Sigmoid colon (tissue), 7 donors: ENCODE results near the gene SLC26A9. TPM values are rescaled to one million over a fixed set of nuclear protein-coding genes. Genes with fewer than 3 reads are reported as not detected.

ENCODE experiments used
- DNase-seq: peaks from one replicate; pipeline ENCODE4 v3.0.0-alpha.2; 2019
- H3K27ac ChIP-seq, 4 donors: fragments of 200-600 bp; sonication (generic); one replicate each; pipeline ENCODE4 v1.5.1; 2016 to 2019; ENCODE audit warnings: mild to moderate bottlenecking in 1 of 4
- H3K27me3 ChIP-seq, 3 donors: fragments of 200-600 bp; sonication (generic); one replicate each; pipeline ENCODE4 v1.5.1; 2019; ENCODE audit warnings: mild to moderate bottlenecking in 1 of 3
- H3K36me3 ChIP-seq, 4 donors: fragments of 200-600 bp; sonication (generic); one replicate each; pipeline ENCODE4 v1.5.1; 2016 to 2019
- H3K4me1 ChIP-seq, 4 donors: fragments of 200-600 bp; sonication (generic); one replicate each; pipeline ENCODE4 v1.5.1; 2017 to 2019
- H3K4me3 ChIP-seq, 4 donors: fragments of 200-600 bp; sonication (generic); one replicate each; pipeline ENCODE4 v1.5.1; 2017 to 2019; ENCODE audit warnings: mild to moderate bottlenecking in 2 of 4, moderate library complexity in 1 of 4
- H3K9me3 ChIP-seq, 4 donors: fragments of 200-600 bp in 3 of 4; sonication (generic) in 3 of 4; one replicate each; pipeline versions ENCODE4 v1.5.1 to v1.6.1; 2013 to 2019
- EP300 ChIP-seq, 4 donors: sonication (generic); formaldehyde crosslinking; IDR thresholded peaks; one replicate each; pipeline ENCODE4 v1.6.1; 2017; ENCODE audit warnings: antibody characterized with exemption in 4 of 4
- POLR2A ChIP-seq, 2 donors: fragments of 450-650 bp; IDR thresholded peaks; one replicate each; pipeline ENCODE4 v1.6.1; 2016; ENCODE audit warnings: antibody characterized with exemption in 2 of 2, mild to moderate bottlenecking in 2 of 2, moderate library complexity in 2 of 2
- POLR2AphosphoS5 ChIP-seq, 4 donors: sonication (generic); formaldehyde crosslinking; IDR thresholded peaks; one replicate each; pipeline ENCODE4 v1.6.1; 2017; ENCODE audit warnings: antibody characterized with exemption in 4 of 4
- WGBS, 2 donors: extraction: QIAGEN DNeasy Blood & Tissue Kit; methylation state at CpG; one replicate each; pipeline ENCODE4 v1.1.7; 2013; 5-methylcytosine and 5-hydroxymethylcytosine counted together
- intact Hi-C: fragments of 100-400 bp; cut with DNase I; formaldehyde crosslinking; loops from one replicate; pipeline ENCODE4 v1.15.1; 2023
- polyA plus RNA-seq, 3 donors: library from polyadenylated mRNA; stranded (reverse); fragments of 200-250 nt; gene quantifications; one replicate each; pipeline ENCODE4 v1.2.3, GENCODE V29; 2013
- total RNA-seq, 4 donors: library from RNA; depleted of rRNA; stranded (reverse); fragments of >200 nt; gene quantifications; one replicate each; pipeline ENCODE4 v1.1.0, GENCODE V29; 2016
- TF ChIP-seq, protein P1 (sequence below), 4 experiments: fragments of 450-650 bp in 3 of 4; fragments of 200-600 bp in 1 of 4; IDR thresholded peaks; one replicate each; pipeline ENCODE4 v1.5.1; 2016 to 2019; ENCODE audit warnings: antibody characterized with exemption in 4 of 4, mild to moderate bottlenecking in 3 of 4, moderate library complexity in 2 of 4
- donor health status: healthy with polysubstance abuse.
- donor health status: Bipolar disorder and iron deficiency.
- donor health status: healthy.

SLC26A9 gene, protein sequence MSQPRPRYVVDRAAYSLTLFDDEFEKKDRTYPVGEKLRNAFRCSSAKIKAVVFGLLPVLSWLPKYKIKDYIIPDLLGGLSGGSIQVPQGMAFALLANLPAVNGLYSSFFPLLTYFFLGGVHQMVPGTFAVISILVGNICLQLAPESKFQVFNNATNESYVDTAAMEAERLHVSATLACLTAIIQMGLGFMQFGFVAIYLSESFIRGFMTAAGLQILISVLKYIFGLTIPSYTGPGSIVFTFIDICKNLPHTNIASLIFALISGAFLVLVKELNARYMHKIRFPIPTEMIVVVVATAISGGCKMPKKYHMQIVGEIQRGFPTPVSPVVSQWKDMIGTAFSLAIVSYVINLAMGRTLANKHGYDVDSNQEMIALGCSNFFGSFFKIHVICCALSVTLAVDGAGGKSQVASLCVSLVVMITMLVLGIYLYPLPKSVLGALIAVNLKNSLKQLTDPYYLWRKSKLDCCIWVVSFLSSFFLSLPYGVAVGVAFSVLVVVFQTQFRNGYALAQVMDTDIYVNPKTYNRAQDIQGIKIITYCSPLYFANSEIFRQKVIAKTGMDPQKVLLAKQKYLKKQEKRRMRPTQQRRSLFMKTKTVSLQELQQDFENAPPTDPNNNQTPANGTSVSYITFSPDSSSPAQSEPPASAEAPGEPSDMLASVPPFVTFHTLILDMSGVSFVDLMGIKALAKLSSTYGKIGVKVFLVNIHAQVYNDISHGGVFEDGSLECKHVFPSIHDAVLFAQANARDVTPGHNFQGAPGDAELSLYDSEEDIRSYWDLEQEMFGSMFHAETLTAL
- not detected for total RNA-seq
- polyA plus RNA-seq = under 1 TPM in 1 of 3 donors, not detected in 2; 0.60 TPM

DNA sequence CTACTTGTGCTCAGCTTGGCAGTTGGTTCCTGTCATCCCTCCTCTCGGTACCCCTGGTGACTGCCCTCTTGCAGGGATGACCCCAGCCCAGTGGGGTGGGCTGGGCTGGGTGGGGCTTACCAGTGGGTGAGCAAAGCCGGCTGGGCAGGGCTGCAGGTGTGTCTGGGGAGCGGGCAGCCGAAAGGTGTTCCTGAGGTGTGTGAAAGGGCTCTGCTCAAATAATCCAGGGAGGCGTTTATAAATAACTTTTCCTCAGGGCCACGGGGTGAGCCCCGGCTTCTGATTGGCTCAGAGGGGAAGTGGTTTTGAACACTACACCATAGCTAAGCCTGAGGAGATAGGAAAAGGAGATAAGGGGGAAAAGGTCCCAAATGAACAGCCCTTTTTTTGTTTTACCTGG, at the start of gene SLC26A9:
Gene SLC26A9, minus strand, starts transcription at position 212 of the 400 bp plus-strand sequence. CDS start 7,636 bp downstream, outside the sequence.
- 16 to 36% methylated on average over 7 of the region's 7 CpGs for WGBS, 2 donors
- H3K27me3 ChIP-seq = peaks cover 0 to 15% (median 0%) of the 10 kb centered on the region in 3 donors
- no peak for TF ChIP-seq POLR2AphosphoS5 (IDR thresholded peaks at IDR 0.05)
- TF ChIP-seq, protein P1, sequence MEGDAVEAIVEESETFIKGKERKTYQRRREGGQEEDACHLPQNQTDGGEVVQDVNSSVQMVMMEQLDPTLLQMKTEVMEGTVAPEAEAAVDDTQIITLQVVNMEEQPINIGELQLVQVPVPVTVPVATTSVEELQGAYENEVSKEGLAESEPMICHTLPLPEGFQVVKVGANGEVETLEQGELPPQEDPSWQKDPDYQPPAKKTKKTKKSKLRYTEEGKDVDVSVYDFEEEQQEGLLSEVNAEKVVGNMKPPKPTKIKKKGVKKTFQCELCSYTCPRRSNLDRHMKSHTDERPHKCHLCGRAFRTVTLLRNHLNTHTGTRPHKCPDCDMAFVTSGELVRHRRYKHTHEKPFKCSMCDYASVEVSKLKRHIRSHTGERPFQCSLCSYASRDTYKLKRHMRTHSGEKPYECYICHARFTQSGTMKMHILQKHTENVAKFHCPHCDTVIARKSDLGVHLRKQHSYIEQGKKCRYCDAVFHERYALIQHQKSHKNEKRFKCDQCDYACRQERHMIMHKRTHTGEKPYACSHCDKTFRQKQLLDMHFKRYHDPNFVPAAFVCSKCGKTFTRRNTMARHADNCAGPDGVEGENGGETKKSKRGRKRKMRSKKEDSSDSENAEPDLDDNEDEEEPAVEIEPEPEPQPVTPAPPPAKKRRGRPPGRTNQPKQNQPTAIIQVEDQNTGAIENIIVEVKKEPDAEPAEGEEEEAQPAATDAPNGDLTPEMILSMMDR (IDR thresholded peaks at IDR 0.05) = no peak
- no peak for TF ChIP-seq POLR2A (IDR thresholded peaks at IDR 0.05)
- TF ChIP-seq EP300 (IDR thresholded peaks at IDR 0.05) = no peak

DNA sequence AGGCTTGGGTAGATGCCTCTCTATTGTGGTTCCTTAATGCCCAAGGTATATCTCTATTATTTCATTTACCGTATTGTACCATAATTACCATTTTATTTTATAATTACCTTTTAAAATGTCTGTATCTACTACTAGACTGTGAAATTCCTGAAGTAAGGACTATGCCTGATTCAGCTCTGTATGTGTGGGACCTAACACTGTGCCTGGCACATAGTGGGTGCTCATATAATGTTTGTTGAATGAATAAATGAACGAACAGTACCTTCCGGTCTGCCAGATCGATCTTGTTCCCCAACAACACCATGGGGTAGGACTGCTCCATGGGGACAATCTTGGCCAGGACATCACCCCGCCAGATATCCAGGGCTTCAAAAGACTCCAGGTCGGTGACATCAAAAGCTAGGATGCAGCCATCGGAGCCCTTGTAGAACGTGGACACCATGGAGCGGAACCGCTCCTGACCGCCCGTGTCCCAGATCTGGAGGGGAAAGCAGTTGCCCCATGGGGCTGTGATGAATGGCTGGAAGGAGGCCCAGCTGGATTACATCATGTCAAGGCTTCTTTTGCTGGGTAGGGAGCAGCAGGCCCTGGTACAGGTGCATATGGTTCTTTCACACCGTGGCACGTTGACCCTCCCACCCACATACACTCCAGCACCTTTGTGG, 49.1 kb upstream of the SLC26A9 start:
- DNase-seq = no peak
- 96 to 97% methylated on average over 14 of the region's 14 CpGs for WGBS, 2 donors
- no peak overlapping the region for H3K4me3 ChIP-seq
- H3K9me3 ChIP-seq = no peaks in the 10 kb centered on the region
- no peak for TF ChIP-seq EP300 (IDR thresholded peaks at IDR 0.05)
- no peaks in the 10 kb centered on the region for H3K27me3 ChIP-seq
- peaks cover 0 to 15% (median 0%) of the 10 kb centered on the region in 4 donors for H3K36me3 ChIP-seq
- intact Hi-C loops = no loop called here
- no peaks in the 10 kb centered on the region for H3K4me1 ChIP-seq
- H3K27ac ChIP-seq = no peak overlapping the region

More for the DNA sequence above, at the start of gene SLC26A9:
- Histone ChIP-seq H3K9me3 (no peaks in the 10 kb centered on the region), H3K27ac (no peak within 1 kb of the TSS), H3K4me3 (no peak within 1 kb of the TSS), H3K36me3 (no peaks in the 10 kb centered on the region), H3K4me1 (no peaks in the 10 kb centered on the region)
- no peak for DNase-seq
- intact Hi-C loops = no loop called here

DNA sequence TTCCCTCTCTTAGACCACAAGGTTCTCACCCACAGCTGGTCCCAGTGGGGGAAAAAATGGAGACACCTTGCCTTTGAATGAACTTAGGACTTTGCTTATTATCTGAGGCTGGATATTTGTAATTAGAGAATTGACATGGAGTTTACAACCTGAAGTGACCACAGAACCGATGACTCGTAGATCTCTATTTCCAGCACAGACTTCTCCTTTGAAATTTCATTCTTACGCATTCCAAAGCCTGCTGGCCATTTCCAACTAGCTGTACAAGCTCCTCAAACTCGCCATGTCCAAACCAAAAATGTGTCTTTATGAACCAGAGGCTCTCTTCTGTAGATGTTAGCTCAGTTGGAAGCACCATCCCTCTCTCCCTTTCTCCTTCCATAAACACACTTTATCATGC, 48.0 kb upstream of the SLC26A9 start:
- H3K36me3 ChIP-seq = peaks cover 0 to 15% (median 0%) of the 10 kb centered on the region in 4 donors
- H3K4me3 ChIP-seq = no peak overlapping the region
- 63 to 87% methylated on average over 4 of the region's 4 CpGs for WGBS, 2 donors
- no peak for DNase-seq
- no peak for TF ChIP-seq EP300 (IDR thresholded peaks at IDR 0.05)
- TF ChIP-seq POLR2AphosphoS5 (IDR thresholded peaks at IDR 0.05) = no peak
- TF ChIP-seq POLR2A (IDR thresholded peaks at IDR 0.05) = no peak
- TF ChIP-seq, protein P1 (IDR thresholded peaks at IDR 0.05) = no peak
- H3K4me1 ChIP-seq = no peaks in the 10 kb centered on the region
- no peaks in the 10 kb centered on the region for H3K9me3 ChIP-seq
- intact Hi-C loops = no loop called here
- no peaks in the 10 kb centered on the region for H3K27me3 ChIP-seq
- H3K27ac ChIP-seq = no peak overlapping the region

DNA sequence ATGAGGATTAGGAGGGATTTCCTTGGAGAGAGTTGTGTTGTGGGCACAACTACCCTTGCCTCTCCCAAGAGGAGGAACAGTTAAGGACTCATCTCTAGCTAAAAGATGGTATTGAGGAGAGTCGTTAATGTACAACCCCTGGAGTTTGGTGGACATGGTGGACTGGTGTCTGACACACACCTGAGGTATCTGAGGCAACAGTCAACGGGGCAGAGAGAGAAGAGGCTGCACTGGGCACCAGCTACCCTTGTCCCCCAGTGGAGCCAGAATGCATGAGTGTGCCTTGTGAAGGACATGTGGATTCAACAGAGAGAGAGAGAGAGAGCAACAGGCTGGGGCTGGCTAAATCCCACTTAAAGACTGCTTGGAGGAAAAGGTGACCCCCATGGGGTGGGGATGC, 47.0 kb upstream of the SLC26A9 start:
- Histone ChIP-seq H3K27me3 (no peaks in the 10 kb centered on the region), H3K4me3 (no peak overlapping the region), H3K4me1 (no peaks in the 10 kb centered on the region), H3K27ac (no peak overlapping the region), H3K9me3 (no peaks in the 10 kb centered on the region), H3K36me3 (peaks cover 0 to 15% (median 0%) of the 10 kb centered on the region in 4 donors)
- no peak for TF ChIP-seq POLR2A (IDR thresholded peaks at IDR 0.05)
- TF ChIP-seq POLR2AphosphoS5 (IDR thresholded peaks at IDR 0.05) = no peak
- no peak for TF ChIP-seq EP300 (IDR thresholded peaks at IDR 0.05)
- TF ChIP-seq, protein P1 (IDR thresholded peaks at IDR 0.05) = no peak
- no peak for DNase-seq
- 63 to 80% methylated on average over 2 of the region's 2 CpGs for WGBS, 2 donors
- intact Hi-C loops = no loop called here
